ENCODE results near the gene IL22RA2. TPM values are rescaled to one million over a fixed set of nuclear protein-coding genes. Genes with fewer than 3 reads are reported as not detected.

IL22RA2 gene
- total and polyA plus RNA-seq, 9 of the 15 experiments (the other 6 are each of a cell fraction or from before 2014, with no cell fraction given): 0.03 TPM; not detected in 8

- TF ChIP-seq EHMT2 (IDR thresholded peaks at IDR 0.05) (no peak), MEF2D (tag; conservative IDR thresholded peaks at IDR 0.05; ENCODE audit: low read depth) (no peak), MITF (IDR thresholded peaks at IDR 0.05) (no peak), RHOXF2B (CRISPR knock-in tag; conservative IDR thresholded peaks at IDR 0.05) (no peak), MYNN (IDR thresholded peaks at IDR 0.05) (peak; percentile 97), MYNN (CRISPR knock-in tag; IDR thresholded peaks at IDR 0.05) (0 out of 2 replicates have a peak, but pooled peaks have one; percentile 46), ATF3 (IDR thresholded peaks at IDR 0.05) (no peak), ATF3 (CRISPR knock-in tag; conservative IDR thresholded peaks at IDR 0.05) (0 out of 2 replicates have a peak, but pooled peaks have one; percentile 36), MAZ (CRISPR knock-in tag; conservative IDR thresholded peaks at IDR 0.05 in 1 of 2, IDR thresholded peaks at IDR 0.05 in 1 of 2) (peak in 1 of 2 experiments; percentile 39; a peak in 1 of 4 replicates), SNAPC5 (CRISPR knock-in tag; IDR thresholded peaks at IDR 0.05) (no peak), NCOA6 (IDR thresholded peaks at IDR 0.05) (no peak), RERE (CRISPR knock-in tag; IDR thresholded peaks at IDR 0.05; ENCODE audit: borderline replicate concordance) (no peak), HMGXB4 (CRISPR knock-in tag; IDR thresholded peaks at IDR 0.05) (no peak), ZNF239 (CRISPR knock-in tag; IDR thresholded peaks at IDR 0.05) (no peak), RFX7 (CRISPR knock-in tag; IDR thresholded peaks at IDR 0.05) (no peak), TCFL5 (CRISPR knock-in tag; conservative IDR thresholded peaks at IDR 0.05) (no peak), CBFB (CRISPR knock-in tag; IDR thresholded peaks at IDR 0.05) (no peak), SETDB1 (IDR thresholded peaks at IDR 0.05; ENCODE audit: low read length) (no peak)
Observed at GRCh38 chr6:137094411-137095008, 78.9 kb downstream of the IL22RA2 start (continued).

All from K562 (cell line).